Measurements from ENCODE around the gene SOAT2.

SOAT2 gene

GRCh38 chr12:53070877-53071492 lies 32.3 kb upstream of the SOAT2 start:
- no peak for DNase-seq (ENCODE audit: low read depth in 2 of 2)
- no peak overlapping the region for H3K4me3 ChIP-seq (replicated peaks in 1 of 2; ENCODE audit: low read depth in 2 of 2, low read length in 2 of 2)
- no peak for TF ChIP-seq CTCF (IDR thresholded peaks at IDR 0.05; ENCODE audit: low read depth, low read length)

- peak; percentile 35 to 90 for DNase-seq (ENCODE audit: low read depth in 2 of 2)
- TF ChIP-seq CTCF (IDR thresholded peaks at IDR 0.05; ENCODE audit: low read depth, low read length): peak; percentile 14
- H3K4me3 ChIP-seq (replicated peaks in 1 of 2; ENCODE audit: low read depth in 2 of 2, low read length in 2 of 2): no peak overlapping the region
These were observed 31.4 kb upstream of the SOAT2 start for GRCh38 chr12:53071591-53072551.

GRCh38 chr12:53073881-53074280 lies 29.4 kb upstream of the SOAT2 start:
- no peak for DNase-seq (ENCODE audit: low read depth in 2 of 2)
- TF ChIP-seq CTCF (IDR thresholded peaks at IDR 0.05; ENCODE audit: low read depth, low read length): no peak
- no peak overlapping the region for H3K4me3 ChIP-seq (replicated peaks in 1 of 2; ENCODE audit: low read depth in 2 of 2, low read length in 2 of 2)

GRCh38 chr12:53074283-53074998 lies 28.8 kb upstream of the SOAT2 start:
- no peak for TF ChIP-seq CTCF (IDR thresholded peaks at IDR 0.05; ENCODE audit: low read depth, low read length)
- DNase-seq (ENCODE audit: low read depth in 2 of 2): no peak
- H3K4me3 ChIP-seq (replicated peaks in 1 of 2; ENCODE audit: low read depth in 2 of 2, low read length in 2 of 2): no peak overlapping the region

GRCh38 chr12:53074999-53075370 lies 28.3 kb upstream of the SOAT2 start:
- no peak for TF ChIP-seq CTCF (IDR thresholded peaks at IDR 0.05; ENCODE audit: low read depth, low read length)
- no peak for DNase-seq (ENCODE audit: low read depth in 2 of 2)
- no peak overlapping the region for H3K4me3 ChIP-seq (replicated peaks in 1 of 2; ENCODE audit: low read depth in 2 of 2, low read length in 2 of 2)

GRCh38 chr12:53076461-53076860 lies 26.8 kb upstream of the SOAT2 start:
- DNase-seq (ENCODE audit: low read depth in 2 of 2): no peak

More at GRCh38 chr12:53076461-53076860, 26.8 kb upstream of the SOAT2 start:
- H3K4me3 ChIP-seq (replicated peaks in 1 of 2; ENCODE audit: low read depth in 2 of 2, low read length in 2 of 2): no peak overlapping the region
- no peak for TF ChIP-seq CTCF (IDR thresholded peaks at IDR 0.05; ENCODE audit: low read depth, low read length)

All from cardiac fibroblast (primary cell).